H1 (cell line): Measurements from ENCODE around the gene ALK. TPM values are rescaled to one million over a fixed set of nuclear protein-coding genes. Genes with fewer than 3 reads are reported as not detected.

ENCODE experiments used
- CTCF ChIA-PET: fragments of 300-600 bp; sonication (Branson Sonifier 250); formaldehyde crosslinking; loops from one replicate; lab custom pipeline; 2021; ENCODE audit not compliant: partially characterized antibody; lab: Charles Lee
- POLR2A ChIA-PET: fragments of 300-600 bp; sonication (Branson Sonifier 250); formaldehyde crosslinking; loops from one replicate; lab custom pipeline; 2021; ENCODE audit warnings: inconsistent platforms; ENCODE audit not compliant: partially characterized antibody; lab: Charles Lee
- DNase-seq, 2 experiments: peaks; one replicate each; pipeline versions ENCODE4 v3.0.0 to v3.0.0-alpha.2; 2010 to 2022; ENCODE audit warnings: low spot score in 2 of 2, low read depth in 1 of 2, mixed read lengths in 1 of 2
- FAIRE-seq: peaks from 2 replicates; lab custom pipeline; 2011; peaks lifted over from hg19 to GRCh38; lab: Jason Lieb, UNC
- H2AFZ ChIP-seq: 2 replicates; pipeline ENCODE4 v1.8.1; 2012; ENCODE audit warnings: low read length, inconsistent platforms
- H2AK5ac ChIP-seq: 2 replicates; pipeline ENCODE4 v1.6.1; 2013; ENCODE audit warnings: low read depth, low read length
- H2BK120ac ChIP-seq: replicated peaks from 2 replicates; pipeline ENCODE3; 2013; ENCODE audit warnings: low read depth, low read length, inconsistent platforms
- H2BK12ac ChIP-seq: 2 replicates; pipeline ENCODE4 v1.6.1; 2013; ENCODE audit warnings: low read depth, low read length
- H2BK15ac ChIP-seq: 2 replicates; pipeline ENCODE4 v1.6.1; 2013; ENCODE audit warnings: low read length
- H2BK20ac ChIP-seq: 2 replicates; pipeline ENCODE4 v1.6.1; 2013; ENCODE audit warnings: low read length
- H2BK5ac ChIP-seq: 2 replicates; pipeline ENCODE4 v1.6.1; 2013; ENCODE audit warnings: low read depth, low read length
- H3K14ac ChIP-seq: 2 replicates; pipeline ENCODE4 v1.6.1; 2013; ENCODE audit warnings: inconsistent platforms; ENCODE audit not compliant: insufficient read length
- H3K18ac ChIP-seq: 2 replicates; pipeline ENCODE4 v1.6.1; 2013; ENCODE audit warnings: low read length; ENCODE audit errors: extremely low read depth
- H3K23ac ChIP-seq: 2 replicates; pipeline ENCODE4 v1.6.1; 2013; ENCODE audit warnings: inconsistent platforms; ENCODE audit not compliant: insufficient read length
- H3K23me2 ChIP-seq: 2 replicates; pipeline ENCODE4 v1.6.1; 2013; ENCODE audit warnings: low read depth, low read length
- H3K27ac ChIP-seq: 2 replicates; pipeline ENCODE4 v1.6.1; 2011; ENCODE audit warnings: low read depth, low read length, inconsistent platforms
- H3K27me3 ChIP-seq, 4 experiments: replicated peaks in 1 of 4; 1 replicate in 1 of 4; 2 replicates in 3 of 4; pipeline versions ENCODE4 v1.6.1 to v1.8.1; 2011 to 2013; ENCODE audit warnings: low read length in 3 of 4, mild to moderate bottlenecking in 3 of 4, inconsistent platforms in 2 of 4, mixed read lengths in 2 of 4, moderate library complexity in 1 of 4; ENCODE audit not compliant: control insufficient read depth in 3 of 4, insufficient read depth in 3 of 4; ENCODE audit errors: extremely low read depth in 1 of 4
- H3K36me3 ChIP-seq, 4 experiments: 2 replicates each; pipeline versions ENCODE4 v1.6.1 to v1.8.1; 2011 to 2013; ENCODE audit warnings: mild to moderate bottlenecking in 4 of 4, low read length in 3 of 4, moderate library complexity in 2 of 4, control low read depth in 1 of 4, inconsistent platforms in 1 of 4; ENCODE audit not compliant: insufficient read depth in 4 of 4, control insufficient read depth in 2 of 4
- H3K4ac ChIP-seq: replicated peaks from 2 replicates; pipeline ENCODE3; 2013; ENCODE audit warnings: low read length, low read depth, mixed read lengths, inconsistent platforms; ENCODE audit not compliant: insufficient read length
- H3K4me1 ChIP-seq, 4 experiments: replicated peaks in 1 of 4; 1 replicate in 1 of 4; 2 replicates in 3 of 4; pipeline versions ENCODE4 v1.6.1 to v1.8.1; 2011 to 2013; ENCODE audit warnings: low read length in 3 of 4, inconsistent platforms in 2 of 4, mixed read lengths in 1 of 4; ENCODE audit not compliant: insufficient read depth in 4 of 4, control insufficient read depth in 3 of 4
- H3K4me2 ChIP-seq, 2 experiments: 2 replicates each; pipeline versions ENCODE4 v1.6.1 to v1.8.1; 2011 to 2013; ENCODE audit warnings: low read depth in 2 of 2, low read length in 2 of 2, control low read depth in 1 of 2, inconsistent platforms in 1 of 2, mild to moderate bottlenecking in 1 of 2; ENCODE audit not compliant: insufficient read depth in 1 of 2
- H3K4me3 ChIP-seq, 4 experiments: fragments of 200-600, 300-600 bp in 1 of 4; sonication (generic), shearing (Covaris generic), sonication (Bioruptor Twin) in 1 of 4; 2 replicates each; pipeline versions ENCODE4 v1.5.1 to v1.8.1; 2011 to 2016; ENCODE audit warnings: low read length in 4 of 4, low read depth in 3 of 4, control low read depth in 2 of 4, inconsistent platforms in 2 of 4, mild to moderate bottlenecking in 2 of 4, mixed read lengths in 1 of 4, moderate library complexity in 1 of 4; ENCODE audit not compliant: insufficient read depth in 2 of 4; ENCODE audit errors: extremely low read depth in 1 of 4
- H3K56ac ChIP-seq: replicated peaks from 2 replicates; pipeline ENCODE3; 2013; ENCODE audit warnings: low read depth, mild to moderate bottlenecking, mixed read lengths, low read length, inconsistent platforms; ENCODE audit not compliant: insufficient read length
- H3K79me1 ChIP-seq: 2 replicates; pipeline ENCODE4 v1.6.1; 2013; ENCODE audit warnings: low read depth, low read length, control low read depth
- H3K79me2 ChIP-seq, 2 experiments: 2 replicates each; pipeline versions ENCODE4 v1.6.1 to v1.8.1; 2012 to 2013; ENCODE audit warnings: low read length in 2 of 2, mild to moderate bottlenecking in 2 of 2, inconsistent platforms in 1 of 2; ENCODE audit not compliant: insufficient read depth in 2 of 2, control insufficient read depth in 1 of 2
- H3K9ac ChIP-seq, 4 experiments: replicated peaks in 1 of 4; 1 replicate in 1 of 4; 2 replicates in 3 of 4; pipeline versions ENCODE4 v1.6.1 to v1.8.1; 2011 to 2013; ENCODE audit warnings: low read depth in 3 of 4, low read length in 3 of 4, control low read depth in 2 of 4, mild to moderate bottlenecking in 2 of 4, moderate library complexity in 2 of 4, inconsistent platforms in 1 of 4; ENCODE audit errors: extremely low read depth in 1 of 4
- H3K9me3 ChIP-seq, 2 experiments: 2 replicates each; pipeline versions ENCODE4 v1.6.1 to v1.8.1; 2012 to 2013; ENCODE audit warnings: mild to moderate bottlenecking in 2 of 2, moderate library complexity in 2 of 2, control low read depth in 1 of 2, inconsistent platforms in 1 of 2, low read depth in 1 of 2, low read length in 1 of 2, mixed read lengths in 1 of 2; ENCODE audit not compliant: insufficient read depth in 2 of 2
- H4K20me1 ChIP-seq, 2 experiments: replicated peaks in 1 of 2; 2 replicates each; pipeline versions ENCODE3 to v1.8.1; 2011 to 2013; ENCODE audit warnings: inconsistent platforms in 2 of 2, low read length in 2 of 2, mild to moderate bottlenecking in 1 of 2; ENCODE audit not compliant: insufficient read depth in 2 of 2, control insufficient read depth in 1 of 2
- H4K5ac ChIP-seq: 2 replicates; pipeline ENCODE4 v1.6.1; 2013; ENCODE audit warnings: low read length, low read depth, mixed read lengths, inconsistent platforms; ENCODE audit not compliant: insufficient read length
- H4K8ac ChIP-seq: 2 replicates; pipeline ENCODE4 v1.8.0; 2013; ENCODE audit warnings: mild to moderate bottlenecking, moderate library complexity, low read length, inconsistent platforms; ENCODE audit not compliant: insufficient read depth; ENCODE audit errors: extremely low read depth
- H4K91ac ChIP-seq: replicated peaks from 2 replicates; pipeline ENCODE3; 2013; ENCODE audit warnings: low read length, mixed read lengths, inconsistent platforms; ENCODE audit not compliant: insufficient read length
- EZH2 ChIP-seq: fragments of 200-600 bp; sonication (generic); IDR thresholded peaks from 2 replicates; pipeline ENCODE4 v1.7.1; 2012; ENCODE audit warnings: low read depth, mild to moderate bottlenecking, moderate library complexity, low read length, inconsistent platforms; ENCODE audit not compliant: severe bottlenecking
- FOSL1 ChIP-seq: IDR thresholded peaks from 2 replicates; pipeline ENCODE4 v1.6.1; 2011; ENCODE audit warnings: mild to moderate bottlenecking, low read depth, low read length, moderate library complexity; ENCODE audit not compliant: insufficient read depth
- HDAC2 ChIP-seq, 2 experiments: fragments of 300-600 bp in 1 of 2; sonication (generic) in 1 of 2; IDR thresholded peaks; 2 replicates each; pipeline ENCODE4 v1.6.1; 2011 to 2012; ENCODE audit warnings: low read depth in 2 of 2, low read length in 2 of 2, mild to moderate bottlenecking in 2 of 2, moderate library complexity in 2 of 2, borderline replicate concordance in 1 of 2, inconsistent platforms in 1 of 2
- SIX5 ChIP-seq: IDR thresholded peaks from 2 replicates; pipeline ENCODE4 v1.6.1; 2011; ENCODE audit warnings: mild to moderate bottlenecking, low read depth, low read length
- SP2 ChIP-seq: IDR thresholded peaks from 2 replicates; pipeline ENCODE4 v1.6.1; 2012; ENCODE audit warnings: mild to moderate bottlenecking, low read length, inconsistent platforms
- WGBS, 2 experiments: shearing (Covaris generic) in 1 of 2; methylation state at CpG; one replicate each; pipeline versions ENCODE4 v1.1.6 to v1.1.7; 2013 to 2015; ENCODE audit warnings: low lambda C conversion rate in 2 of 2, mixed read lengths in 2 of 2, inconsistent platforms in 1 of 2, low coverage in 1 of 2, missing lambda C conversion rate in 1 of 2; ENCODE audit not compliant: insufficient replicate concordance in 2 of 2, insufficient coverage in 1 of 2, insufficient read length in 1 of 2; ENCODE audit errors: extremely low coverage in 1 of 2, missing lambda C conversion rate in 1 of 2; 5-methylcytosine and 5-hydroxymethylcytosine counted together
- polyA plus RNA-seq, 7 experiments: library from polyadenylated mRNA; depleted of rRNA in 3 of 7; stranded (reverse) in 5 of 7; unstranded in 2 of 7; fragments of >200 nt in 5 of 7; fragments of 200-250 nt in 2 of 7; gene quantifications; 1 replicate in 5 of 7; 2 replicates in 1 of 7; 4 replicates in 1 of 7; pipeline versions ENCODE4 v1.2.1 to v1.2.3, GENCODE V29; 2011 to 2013; ENCODE audit warnings: missing spikeins in 2 of 7, mixed read lengths in 2 of 7
- total RNA-seq: library from RNA; stranded (reverse); fragmentation: NEBNext Ultra II Directional; extraction: Animal tissue kit (Norgen Biotek cat#: 25700); gene quantifications from 2 replicates; pipeline ENCODE4 v1.2.1, GENCODE V29; 2021

The ALK gene
- total and polyA plus RNA-seq, 2 of the 8 experiments (the other 6 are each of a cell fraction or from before 2014, with no cell fraction given) = 0.02 to 0.09 TPM

GRCh38 chr2:29599946-29600345, 321.4 kb downstream of the ALK start:
- no peak overlapping the region for H2BK120ac ChIP-seq
- H4K8ac ChIP-seq = no peak overlapping the region
- H3K56ac ChIP-seq = no peak overlapping the region
- no peaks in the 10 kb centered on the region for H3K23me2 ChIP-seq
- H3K4me1 ChIP-seq = peaks cover 1 to 16% (median 6%) of the 10 kb centered on the region in 4 experiments; a peak in 4 of 7 replicates
- no peaks in the 10 kb centered on the region for H4K20me1 ChIP-seq
- no peak overlapping the region for H3K23ac ChIP-seq
- H2BK5ac ChIP-seq = no peak overlapping the region
- no peak overlapping the region for H2AK5ac ChIP-seq
- H3K27ac ChIP-seq = no peak overlapping the region
- no peak overlapping the region for H2BK15ac ChIP-seq
- CTCF ChIA-PET = interaction anchor here (0.6 to 1.4 kb wide), 5 partner anchors 10 to 160 kb away, joined by 3 to 4 read pairs (median 3); no protein-coding TSS in a partner anchor
- no peaks in the 10 kb centered on the region for H3K27me3 ChIP-seq
- no peak overlapping the region for H3K4me2 ChIP-seq
- WGBS, 2 experiments = 95% methylated on average over 4 of the region's 4 CpGs; no CpG with 5 or more reads in 1 of the 2 experiments
- H3K18ac ChIP-seq = no peak overlapping the region
- no peak overlapping the region for H3K4me3 ChIP-seq
- H3K79me1 ChIP-seq = no peaks in the 10 kb centered on the region
- POLR2A ChIA-PET = no interaction called here
- no peak overlapping the region for H4K91ac ChIP-seq
- no peak overlapping the region for H3K9ac ChIP-seq
- no peak overlapping the region for H2AFZ ChIP-seq
- H3K4ac ChIP-seq = no peak overlapping the region
- FAIRE-seq = no peak
- no peaks in the 10 kb centered on the region for H3K36me3 ChIP-seq
- H2BK12ac ChIP-seq = no peak overlapping the region
- no peak overlapping the region for H2BK20ac ChIP-seq
- no peak for DNase-seq
- no peaks in the 10 kb centered on the region for H3K9me3 ChIP-seq
- no peaks in the 10 kb centered on the region for H3K79me2 ChIP-seq
- no peak overlapping the region for H4K5ac ChIP-seq
- H3K14ac ChIP-seq = no peak overlapping the region
- TF ChIP-seq FOSL1 (no peak), EZH2 (no peak), SIX5 (no peak), HDAC2 (IDR thresholded peaks at IDR 0.05; ENCODE audit: borderline replicate concordance in 1 of 2, low read depth in 2 of 2, low read length in 2 of 2) (no peak), SP2 (no peak)
